HL-60 (cell line): ENCODE data around the gene ESR2.

ENCODE experiments used
- DNase-seq, 2 experiments: peaks; one replicate each; pipeline ENCODE4 v3.0.0-alpha.2; 2010 to 2020; ENCODE audit warnings: low read depth in 1 of 2, low spot score in 1 of 2
- H3K27ac ChIP-seq: fragments of 250-450 bp; sonication (Bioruptor Pico); replicated peaks from 2 replicates; pipeline ENCODE4 v1.5.1; 2020; ENCODE audit warnings: mild to moderate bottlenecking, moderate library complexity
- H3K27me3 ChIP-seq: fragments of 250-450 bp; sonication (Bioruptor Pico); 2 replicates; pipeline ENCODE4 v1.5.1; 2021; ENCODE audit warnings: mild to moderate bottlenecking, moderate library complexity; ENCODE audit not compliant: insufficient read depth, poor library complexity, severe bottlenecking
- H3K4me3 ChIP-seq: replicated peaks from 2 replicates; pipeline ENCODE4 v1.5.1; 2011; ENCODE audit warnings: mild to moderate bottlenecking, control low read depth, low read length; ENCODE audit not compliant: insufficient read depth
- CTCF ChIP-seq: IDR thresholded peaks from one replicate; pipeline ENCODE4 v1.5.1; 2011; ENCODE audit warnings: low read length, control low read depth, inconsistent platforms; ENCODE audit not compliant: insufficient read depth
- GABPA ChIP-seq: IDR thresholded peaks from 2 replicates; pipeline ENCODE4 v1.6.1; 2012; ENCODE audit warnings: low read depth
- POLR2AphosphoS5 ChIP-seq: IDR thresholded peaks from 2 replicates; pipeline ENCODE4 v1.6.1; 2012; ENCODE audit warnings: low read depth
- SPI1 ChIP-seq: IDR thresholded peaks from 2 replicates; pipeline ENCODE4 v1.6.1; 2012; ENCODE audit warnings: low read depth, mild to moderate bottlenecking, borderline replicate concordance
- TF ChIP-seq, protein P1 (sequence below): IDR thresholded peaks from 2 replicates; pipeline ENCODE4 v1.6.1; 2012; ENCODE audit warnings: low read depth; ENCODE audit not compliant: insufficient replicate concordance

The ESR2 gene

DNA sequence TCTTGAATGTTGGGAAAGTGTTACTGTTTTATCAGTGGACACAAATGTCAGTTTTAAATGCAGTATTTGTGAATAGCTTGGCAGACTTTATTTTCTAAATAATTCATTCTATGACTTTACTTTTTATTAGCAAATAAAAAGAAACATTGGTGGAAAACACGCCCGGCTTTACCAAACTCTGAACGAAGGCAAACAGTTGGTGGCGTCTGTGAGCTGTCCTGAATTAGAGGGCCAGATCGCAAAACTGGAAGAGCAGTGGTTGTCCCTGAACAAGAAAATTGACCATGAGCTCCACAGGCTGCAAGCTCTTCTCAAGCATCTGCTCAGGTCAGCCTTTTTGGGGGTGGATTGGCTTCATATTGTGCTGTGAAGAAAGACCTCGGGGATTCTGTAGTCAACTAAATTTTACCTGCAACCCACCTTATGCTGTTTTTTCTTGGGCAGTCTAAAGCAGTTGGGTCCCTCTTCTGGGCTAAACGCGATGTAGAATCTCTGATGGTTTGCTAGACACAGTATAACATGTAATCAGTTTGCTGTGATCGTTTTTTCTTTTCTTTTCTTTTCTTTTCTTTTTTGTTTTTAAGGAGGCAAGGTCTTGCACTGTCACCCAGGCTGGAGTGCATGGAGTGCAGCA is 156.4 kb downstream of the ESR2 start:
- Histone ChIP-seq H3K27me3 (no peaks in the 10 kb centered on the region), H3K27ac (no peak overlapping the region), H3K4me3 (no peak overlapping the region)
- TF ChIP-seq SPI1 (no peak), GABPA (no peak), POLR2AphosphoS5 (no peak), CTCF (no peak)
- TF ChIP-seq, protein P1, sequence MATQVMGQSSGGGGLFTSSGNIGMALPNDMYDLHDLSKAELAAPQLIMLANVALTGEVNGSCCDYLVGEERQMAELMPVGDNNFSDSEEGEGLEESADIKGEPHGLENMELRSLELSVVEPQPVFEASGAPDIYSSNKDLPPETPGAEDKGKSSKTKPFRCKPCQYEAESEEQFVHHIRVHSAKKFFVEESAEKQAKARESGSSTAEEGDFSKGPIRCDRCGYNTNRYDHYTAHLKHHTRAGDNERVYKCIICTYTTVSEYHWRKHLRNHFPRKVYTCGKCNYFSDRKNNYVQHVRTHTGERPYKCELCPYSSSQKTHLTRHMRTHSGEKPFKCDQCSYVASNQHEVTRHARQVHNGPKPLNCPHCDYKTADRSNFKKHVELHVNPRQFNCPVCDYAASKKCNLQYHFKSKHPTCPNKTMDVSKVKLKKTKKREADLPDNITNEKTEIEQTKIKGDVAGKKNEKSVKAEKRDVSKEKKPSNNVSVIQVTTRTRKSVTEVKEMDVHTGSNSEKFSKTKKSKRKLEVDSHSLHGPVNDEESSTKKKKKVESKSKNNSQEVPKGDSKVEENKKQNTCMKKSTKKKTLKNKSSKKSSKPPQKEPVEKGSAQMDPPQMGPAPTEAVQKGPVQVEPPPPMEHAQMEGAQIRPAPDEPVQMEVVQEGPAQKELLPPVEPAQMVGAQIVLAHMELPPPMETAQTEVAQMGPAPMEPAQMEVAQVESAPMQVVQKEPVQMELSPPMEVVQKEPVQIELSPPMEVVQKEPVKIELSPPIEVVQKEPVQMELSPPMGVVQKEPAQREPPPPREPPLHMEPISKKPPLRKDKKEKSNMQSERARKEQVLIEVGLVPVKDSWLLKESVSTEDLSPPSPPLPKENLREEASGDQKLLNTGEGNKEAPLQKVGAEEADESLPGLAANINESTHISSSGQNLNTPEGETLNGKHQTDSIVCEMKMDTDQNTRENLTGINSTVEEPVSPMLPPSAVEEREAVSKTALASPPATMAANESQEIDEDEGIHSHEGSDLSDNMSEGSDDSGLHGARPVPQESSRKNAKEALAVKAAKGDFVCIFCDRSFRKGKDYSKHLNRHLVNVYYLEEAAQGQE, result no peak
- no peak for DNase-seq

- no peak overlapping the region for H3K4me3 ChIP-seq
- DNase-seq, result no peak
- TF ChIP-seq GABPA (no peak), POLR2AphosphoS5 (no peak), SPI1 (no peak), CTCF (no peak)
- TF ChIP-seq, protein P1, result no peak
- no peak overlapping the region for H3K27ac ChIP-seq
- H3K27me3 ChIP-seq, result peaks cover 4% of the 10 kb centered on the region
These were observed 167.6 kb downstream of the ESR2 start for GRCh38 chr14:64126548-64126947.

GRCh38 chr14:64125270-64125669 is 168.9 kb downstream of the ESR2 start:
- Histone ChIP-seq H3K4me3 (no peak overlapping the region), H3K27ac (no peak overlapping the region), H3K27me3 (peaks cover 4% of the 10 kb centered on the region)
- TF ChIP-seq SPI1 (no peak), CTCF (no peak), POLR2AphosphoS5 (no peak), GABPA (no peak)
- DNase-seq, result no peak
